Neuronal stem cell (in vitro differentiated cells): ENCODE results near the gene METTL27.

ENCODE experiments used
- DNase-seq: peaks from one replicate; pipeline ENCODE4 v3.0.0-alpha.2; 2013; ENCODE audit warnings: low spot score
- H2AFZ ChIP-seq: one replicate; pipeline ENCODE4 v1.6.1; 2013; ENCODE audit warnings: mild to moderate bottlenecking, low read length, inconsistent platforms
- H2AK5ac ChIP-seq: 2 replicates; pipeline ENCODE4 v1.6.1; 2013; ENCODE audit warnings: low read depth, mild to moderate bottlenecking, inconsistent platforms, low read length, moderate library complexity, mixed read lengths
- H2BK120ac ChIP-seq: 2 replicates; pipeline ENCODE4 v1.6.1; 2013; ENCODE audit warnings: low read depth, mild to moderate bottlenecking, inconsistent platforms, low read length, moderate library complexity, mixed read lengths
- H2BK12ac ChIP-seq: one replicate; pipeline ENCODE4 v1.6.1; 2013; ENCODE audit warnings: low read length, inconsistent platforms
- H2BK15ac ChIP-seq: 2 replicates; pipeline ENCODE4 v1.6.1; 2013; ENCODE audit warnings: mild to moderate bottlenecking, low read length, inconsistent platforms, mixed read lengths
- H2BK5ac ChIP-seq: one replicate; pipeline ENCODE4 v1.6.1; 2013; ENCODE audit warnings: inconsistent platforms, mild to moderate bottlenecking, low read length, moderate library complexity
- H3K14ac ChIP-seq: one replicate; pipeline ENCODE4 v1.6.1; 2013; ENCODE audit warnings: low read length, inconsistent platforms
- H3K18ac ChIP-seq: 2 replicates; pipeline ENCODE4 v1.6.1; 2013; ENCODE audit warnings: low read length, inconsistent platforms
- H3K23ac ChIP-seq: 2 replicates; pipeline ENCODE4 v1.6.1; 2013; ENCODE audit warnings: low read depth, mild to moderate bottlenecking, mixed read lengths, low read length, inconsistent platforms; ENCODE audit not compliant: poor library complexity
- H3K27ac ChIP-seq: replicated peaks from 3 replicates; pipeline ENCODE4 v1.5.1; 2013; ENCODE audit warnings: low read length, inconsistent platforms
- H3K27me3 ChIP-seq, 3 experiments: 2 replicates each; pipeline ENCODE4 v1.6.1; 2013; ENCODE audit warnings: low read length in 3 of 3, mild to moderate bottlenecking in 2 of 3, inconsistent platforms in 1 of 3, low read depth in 1 of 3, mixed read lengths in 1 of 3, moderate library complexity in 1 of 3; ENCODE audit not compliant: control insufficient read depth in 3 of 3, insufficient read depth in 3 of 3
- H3K36me3 ChIP-seq, 2 donors: replicated peaks in 1 of 2; 2 replicates each; pipeline ENCODE4 v1.6.1; 2013; ENCODE audit warnings: low read length in 2 of 2; ENCODE audit not compliant: control insufficient read depth in 2 of 2, insufficient read depth in 2 of 2
- H3K4ac ChIP-seq: 2 replicates; pipeline ENCODE4 v1.6.1; 2013; ENCODE audit warnings: inconsistent platforms, mild to moderate bottlenecking, low read length, moderate library complexity
- H3K4me1 ChIP-seq, 2 donors: 1 replicate in 1 of 2; 2 replicates in 1 of 2; pipeline ENCODE4 v1.6.1; 2013; ENCODE audit warnings: low read length in 2 of 2, low read depth in 1 of 2; ENCODE audit not compliant: control insufficient read depth in 2 of 2, insufficient read depth in 1 of 2
- H3K4me2 ChIP-seq: one replicate; pipeline ENCODE4 v1.6.1; 2013; ENCODE audit warnings: mild to moderate bottlenecking, low read length, inconsistent platforms; ENCODE audit not compliant: insufficient read depth, poor library complexity, severe bottlenecking
- H3K4me3 ChIP-seq, 2 donors: 2 replicates each; pipeline ENCODE4 v1.5.1; 2013; ENCODE audit warnings: low read length in 2 of 2, mild to moderate bottlenecking in 2 of 2, inconsistent platforms in 1 of 2, moderate library complexity in 1 of 2
- H3K79me1 ChIP-seq: one replicate; pipeline ENCODE4 v1.6.1; 2013; ENCODE audit warnings: low read depth, mild to moderate bottlenecking, inconsistent platforms, low read length, moderate library complexity
- H3K9ac ChIP-seq: one replicate; pipeline ENCODE4 v1.6.1; 2013; ENCODE audit warnings: mild to moderate bottlenecking, low read depth, low read length, inconsistent platforms; ENCODE audit not compliant: poor library complexity
- H3K9me3 ChIP-seq, 2 donors: replicated peaks in 1 of 2; 2 replicates each; pipeline versions ENCODE3 to v1.6.1; 2013; ENCODE audit warnings: low read length in 2 of 2, mild to moderate bottlenecking in 2 of 2, inconsistent platforms in 1 of 2, low read depth in 1 of 2, mixed read lengths in 1 of 2, moderate library complexity in 1 of 2; ENCODE audit not compliant: control insufficient read depth in 2 of 2, insufficient read depth in 1 of 2
- H4K8ac ChIP-seq: one replicate; pipeline ENCODE4 v1.6.1; 2013; ENCODE audit warnings: low read depth, mild to moderate bottlenecking, inconsistent platforms, low read length, moderate library complexity
- H4K91ac ChIP-seq: one replicate; pipeline ENCODE4 v1.6.1; 2013; ENCODE audit warnings: low read length, low read depth, mild to moderate bottlenecking, inconsistent platforms; ENCODE audit not compliant: poor library complexity
- WGBS, 2 donors: extraction: QIAGEN DNeasy Blood & Tissue Kit; methylation state at CpG; one replicate each; pipeline ENCODE4 v1.1.7; 2013; ENCODE audit warnings: missing lambda C conversion rate in 2 of 2, mixed read lengths in 1 of 2; ENCODE audit not compliant: insufficient read length in 2 of 2, insufficient replicate concordance in 1 of 2; ENCODE audit errors: extremely low coverage in 2 of 2; 5-methylcytosine and 5-hydroxymethylcytosine counted together

METTL27 gene

DNA sequence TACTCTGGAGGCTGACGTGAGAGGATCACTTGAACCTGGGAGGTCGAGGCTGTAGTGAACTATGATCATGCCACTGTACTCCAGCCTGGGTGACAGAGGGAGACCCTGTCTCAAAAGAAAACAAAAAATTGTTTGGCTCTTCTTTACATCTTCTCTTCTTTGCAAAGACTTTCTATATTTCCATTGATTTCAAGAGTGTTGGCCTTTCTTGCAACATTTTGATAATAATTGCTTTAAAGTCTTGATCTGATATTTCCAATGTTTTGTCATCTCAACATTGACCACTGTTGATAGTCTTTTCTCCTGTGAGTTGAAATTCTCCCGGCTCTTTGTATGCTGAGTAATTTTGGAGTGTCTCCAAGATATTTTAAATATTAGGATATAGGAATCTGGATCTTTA lies 29.3 kb downstream of the METTL27 start:
- H3K27ac ChIP-seq, result no peak overlapping the region
- no peak overlapping the region for H2BK12ac ChIP-seq
- no peaks in the 10 kb centered on the region for H3K9me3 ChIP-seq
- no peak overlapping the region for H4K91ac ChIP-seq
- H3K4me2 ChIP-seq, result no peak overlapping the region
- H3K9ac ChIP-seq, result no peak overlapping the region
- no peak overlapping the region for H3K14ac ChIP-seq
- H3K18ac ChIP-seq, result no peak overlapping the region
- H3K4ac ChIP-seq, result no peak overlapping the region
- no peaks in the 10 kb centered on the region for H3K36me3 ChIP-seq
- WGBS, 2 donors, result no CpG with 5 or more reads among the region's 3 CpGs
- H2BK120ac ChIP-seq, result no peak overlapping the region
- H3K4me1 ChIP-seq, result peaks cover 0 to 2% of the 10 kb centered on the region in 2 donors
- no peak overlapping the region for H3K4me3 ChIP-seq
- no peak for DNase-seq
- no peaks in the 10 kb centered on the region for H3K27me3 ChIP-seq
- H3K79me1 ChIP-seq, result no peaks in the 10 kb centered on the region
- no peak overlapping the region for H4K8ac ChIP-seq
- H2AFZ ChIP-seq, result no peak overlapping the region
- no peak overlapping the region for H3K23ac ChIP-seq
- no peak overlapping the region for H2BK5ac ChIP-seq
- H2BK15ac ChIP-seq, result no peak overlapping the region
- no peak overlapping the region for H2AK5ac ChIP-seq

GRCh38 chr7:73811760-73812168 lies 30.6 kb downstream of the METTL27 start:
- no peak for DNase-seq
- Histone ChIP-seq H3K27ac (no peak overlapping the region), H3K4me1 (peaks cover 0 to 2% of the 10 kb centered on the region in 2 donors), H2AK5ac (no peak overlapping the region), H3K23ac (no peak overlapping the region), H2BK120ac (no peak overlapping the region), H3K4ac (no peak overlapping the region), H3K79me1 (no peaks in the 10 kb centered on the region), H3K36me3 (no peaks in the 10 kb centered on the region), H3K4me3 (no peak overlapping the region), H4K91ac (no peak overlapping the region), H2BK5ac (no peak overlapping the region), H2BK15ac (no peak overlapping the region), H3K14ac (no peak overlapping the region), H3K9ac (no peak overlapping the region), H2BK12ac (no peak overlapping the region), H3K9me3 (no peaks in the 10 kb centered on the region), H3K18ac (no peak overlapping the region), H3K4me2 (no peak overlapping the region), H2AFZ (no peak overlapping the region), H4K8ac (no peak overlapping the region), H3K27me3 (no peaks in the 10 kb centered on the region)
- no CpG with 5 or more reads among the region's 11 CpGs for WGBS, 2 donors

DNA sequence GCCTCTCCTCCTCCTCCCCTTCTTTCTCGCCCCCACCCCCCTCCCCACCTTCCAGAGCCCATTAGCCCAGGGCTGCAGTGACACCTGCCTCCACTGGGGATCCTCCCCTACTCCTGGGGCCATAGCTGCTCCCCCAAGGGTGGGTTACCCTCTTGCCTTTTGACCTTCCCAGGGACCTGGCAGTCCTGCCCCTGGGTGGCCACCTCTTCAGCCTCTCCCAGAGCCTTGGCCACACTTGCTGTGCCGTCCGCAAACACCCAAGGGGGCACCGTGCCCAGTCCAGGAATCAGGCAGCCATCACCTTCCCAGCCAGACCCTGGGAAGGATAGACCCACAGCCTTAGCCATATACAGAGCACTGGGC lies 31.3 kb downstream of the METTL27 start:
- no peak overlapping the region for H3K4ac ChIP-seq
- no peak for DNase-seq
- no peak overlapping the region for H3K27ac ChIP-seq
- peak overlapping the region; percentile 23 for H3K18ac ChIP-seq
- H3K4me3 ChIP-seq, result no peak overlapping the region
- no peak overlapping the region for H4K91ac ChIP-seq
- no peak overlapping the region for H3K23ac ChIP-seq
- no peak overlapping the region for H2AFZ ChIP-seq
- no peak overlapping the region for H3K9ac ChIP-seq
- no peak overlapping the region for H2BK5ac ChIP-seq
- H3K79me1 ChIP-seq, result no peaks in the 10 kb centered on the region
- H4K8ac ChIP-seq, result no peak overlapping the region
- H2BK12ac ChIP-seq, result no peak overlapping the region
- H3K36me3 ChIP-seq, result no peaks in the 10 kb centered on the region
- peaks cover 0 to 2% of the 10 kb centered on the region in 2 donors for H3K4me1 ChIP-seq
- peak overlapping the region; percentile 1 for H2AK5ac ChIP-seq
- no peaks in the 10 kb centered on the region for H3K9me3 ChIP-seq
- no peaks in the 10 kb centered on the region for H3K27me3 ChIP-seq
- H2BK15ac ChIP-seq, result peak overlapping the region; percentile 82
- no peak overlapping the region for H3K14ac ChIP-seq
- no peak overlapping the region for H2BK120ac ChIP-seq
- WGBS, 2 donors, result no CpG with 5 or more reads among the region's 4 CpGs
- no peak overlapping the region for H3K4me2 ChIP-seq

DNA sequence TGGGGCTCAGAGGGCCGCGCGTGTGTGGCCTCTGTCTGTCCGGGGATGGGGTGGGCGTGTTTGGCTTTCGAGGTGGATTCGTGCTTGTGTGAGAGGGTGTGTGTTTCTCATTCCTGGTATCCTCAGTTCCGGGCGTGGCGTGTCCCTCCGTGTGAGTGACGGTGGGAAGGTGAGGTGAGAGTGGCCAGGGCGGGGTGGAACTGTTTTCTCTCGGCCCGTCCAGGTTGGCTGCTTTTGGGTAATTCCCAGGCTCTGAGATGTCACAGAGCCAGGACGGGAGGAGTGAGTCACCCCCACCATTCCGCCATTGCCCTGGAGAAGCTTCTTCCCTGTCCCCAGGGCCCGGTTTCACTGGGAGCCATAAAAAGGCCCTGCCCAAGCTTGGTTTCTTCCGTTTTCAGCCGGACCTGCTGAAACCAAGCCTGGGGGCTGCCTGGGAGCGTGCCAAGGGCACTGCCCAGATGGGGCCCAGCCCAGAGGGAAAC lies 32.8 kb downstream of the METTL27 start:
- no peak overlapping the region for H2BK5ac ChIP-seq
- H3K4me3 ChIP-seq, result no peak overlapping the region
- peak overlapping the region; percentile 56 for H4K91ac ChIP-seq
- H3K9me3 ChIP-seq, result no peaks in the 10 kb centered on the region
- no peak overlapping the region for H3K27ac ChIP-seq
- H4K8ac ChIP-seq, result no peak overlapping the region
- peak overlapping the region; percentile 88 for H2BK12ac ChIP-seq
- no peak overlapping the region for H2BK120ac ChIP-seq
- no peak overlapping the region for H3K4ac ChIP-seq
- H3K4me1 ChIP-seq, result peaks cover 0 to 2% of the 10 kb centered on the region in 2 donors
- no peak overlapping the region for H3K23ac ChIP-seq
- H3K4me2 ChIP-seq, result no peak overlapping the region
- peak overlapping the region; percentile 33 for H3K18ac ChIP-seq
- H3K79me1 ChIP-seq, result no peaks in the 10 kb centered on the region
- no peaks in the 10 kb centered on the region for H3K27me3 ChIP-seq
- peak overlapping the region; percentile 38 for H3K14ac ChIP-seq
- no peak overlapping the region for H2AFZ ChIP-seq
- H3K36me3 ChIP-seq, result no peaks in the 10 kb centered on the region
- peak overlapping the region; percentile 48 for H2AK5ac ChIP-seq
- no peak overlapping the region for H3K9ac ChIP-seq
- H2BK15ac ChIP-seq, result peak overlapping the region; percentile 3
- WGBS, 2 donors, result no CpG with 5 or more reads among the region's 21 CpGs
- no peak for DNase-seq
